Thymus (tissue), 11 donors: ENCODE data around the gene ANKRD10. TPM values are rescaled to one million over a fixed set of nuclear protein-coding genes. Genes with fewer than 3 reads are reported as not detected.

Source experiments
- DNase-seq, 9 donors: peaks; one replicate each; pipeline ENCODE4 v3.0.0-alpha.2; 2013; ENCODE audit warnings: low spot score in 9 of 9, low read depth in 6 of 9, missing footprints in 1 of 9
- H3K27ac ChIP-seq, 2 donors: one replicate each; pipeline ENCODE4 v1.5.1; 2013; ENCODE audit warnings: control low read depth in 1 of 2, low read depth in 1 of 2, low read length in 1 of 2, mild to moderate bottlenecking in 1 of 2, moderate library complexity in 1 of 2
- H3K27me3 ChIP-seq, 2 donors: one replicate each; pipeline ENCODE4 v1.5.1; 2013; ENCODE audit warnings: low read length in 1 of 2; ENCODE audit not compliant: control insufficient read depth in 2 of 2, insufficient read depth in 1 of 2
- H3K36me3 ChIP-seq, 2 donors: one replicate each; pipeline ENCODE4 v1.5.1; 2013; ENCODE audit warnings: low read length in 1 of 2, mild to moderate bottlenecking in 1 of 2, moderate library complexity in 1 of 2; ENCODE audit not compliant: control insufficient read depth in 2 of 2, insufficient read depth in 2 of 2
- H3K4me1 ChIP-seq, 2 donors: one replicate each; pipeline ENCODE4 v1.5.1; 2013; ENCODE audit warnings: low read length in 2 of 2; ENCODE audit not compliant: control insufficient read depth in 2 of 2, insufficient read depth in 2 of 2
- H3K4me3 ChIP-seq, 2 donors: one replicate each; pipeline ENCODE4 v1.5.1; 2013; ENCODE audit warnings: low read length in 2 of 2, control low read depth in 1 of 2, mild to moderate bottlenecking in 1 of 2
- H3K9me3 ChIP-seq, 2 donors: one replicate each; pipeline ENCODE4 v1.5.1; 2013; ENCODE audit warnings: low read length in 1 of 2, mild to moderate bottlenecking in 1 of 2; ENCODE audit not compliant: control insufficient read depth in 2 of 2, insufficient read depth in 1 of 2
- WGBS: extraction: QIAGEN DNeasy Blood & Tissue Kit; methylation state at CpG from one replicate; pipeline ENCODE4 v1.1.7; 2013; 5-methylcytosine and 5-hydroxymethylcytosine counted together
- polyA plus RNA-seq: library from polyadenylated mRNA; stranded (reverse); fragments of 200-250 nt; gene quantifications from one replicate; pipeline ENCODE4 v1.2.3, GENCODE V29; 2013
- total RNA-seq: library from RNA; stranded (reverse); fragments of 120-200 nt; gene quantifications from one replicate; pipeline ENCODE4 v1.2.4, GENCODE V29; 2013
- donor health status: healthy.

Gene ANKRD10
- total and polyA plus RNA-seq, 2 donors = 85.8 to 207 TPM

DNA sequence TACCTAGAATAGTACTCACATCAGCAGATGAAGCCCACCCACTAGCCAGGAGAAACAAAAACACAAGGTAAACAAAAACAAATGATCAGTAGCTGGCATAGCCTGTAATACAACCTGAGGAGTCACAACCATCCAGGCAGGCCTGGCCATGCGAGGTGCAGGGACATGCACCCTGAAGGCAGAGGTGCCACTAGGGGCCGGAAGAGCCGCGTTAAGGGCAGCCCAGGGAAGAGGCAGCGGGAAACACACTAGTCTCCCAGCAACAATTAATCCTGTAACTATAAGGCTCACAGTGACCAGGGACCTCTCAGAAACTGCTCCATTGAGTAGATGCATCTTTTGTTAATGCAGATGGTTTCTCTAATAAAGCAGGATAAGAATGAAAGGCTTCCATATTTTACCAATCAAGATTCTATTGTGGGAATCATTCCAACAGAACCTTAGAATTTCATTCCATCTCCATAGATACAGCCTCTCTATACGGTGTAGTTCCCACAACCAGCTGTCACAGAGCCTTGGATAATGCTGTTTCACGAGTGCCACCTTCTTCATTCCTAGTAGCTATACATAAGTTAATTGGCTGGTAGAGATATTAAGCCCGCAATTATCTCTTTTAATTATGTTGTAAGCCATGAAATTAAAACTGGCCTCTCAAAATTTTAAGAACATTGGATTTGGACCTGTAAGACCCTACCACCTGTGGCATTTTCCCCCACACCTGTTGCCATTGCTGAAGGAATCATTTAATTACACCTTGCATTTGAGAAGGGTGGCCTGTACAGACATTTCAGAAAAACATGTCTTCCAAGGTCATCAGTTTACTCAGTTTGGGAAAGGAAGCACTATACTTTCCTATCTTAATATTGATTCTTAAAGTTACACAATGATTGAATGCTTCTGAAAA lies 28.7 kb downstream of the ANKRD10 start:
- Histone ChIP-seq H3K27me3 (no peaks in the 10 kb centered on the region), H3K36me3 (peaks cover 0 to 6% of the 10 kb centered on the region in 2 donors), H3K27ac (no peak overlapping the region), H3K4me1 (no peaks in the 10 kb centered on the region), H3K4me3 (no peak overlapping the region), H3K9me3 (no peaks in the 10 kb centered on the region)
- no peak for DNase-seq
- 77% methylated on average over 8 of the region's 8 CpGs for WGBS

DNA sequence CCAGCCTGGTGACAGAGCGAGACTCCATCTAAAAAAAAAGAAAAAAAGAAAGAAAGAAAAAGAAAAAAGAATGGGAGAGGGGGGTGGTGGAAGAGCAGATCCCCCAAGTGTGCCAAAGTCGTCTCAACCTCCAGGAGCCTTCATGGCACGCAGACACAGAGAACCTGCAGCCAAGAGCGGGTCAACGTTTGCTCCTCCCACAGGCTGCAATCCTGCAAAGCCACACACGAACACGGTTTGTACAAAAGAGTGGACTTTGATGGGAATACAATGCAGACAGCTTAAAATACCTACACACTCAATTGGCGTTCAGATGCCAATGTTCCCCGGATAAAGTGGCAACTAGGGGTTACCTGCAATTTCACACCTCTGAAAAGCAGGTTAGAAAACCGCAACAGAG lies 29.4 kb downstream of the ANKRD10 start:
- no peak overlapping the region for H3K27ac ChIP-seq
- H3K4me1 ChIP-seq = no peaks in the 10 kb centered on the region
- DNase-seq = no peak
- H3K27me3 ChIP-seq = no peaks in the 10 kb centered on the region
- H3K36me3 ChIP-seq = peaks cover 0 to 7% of the 10 kb centered on the region in 2 donors
- no peaks in the 10 kb centered on the region for H3K9me3 ChIP-seq
- no peak overlapping the region for H3K4me3 ChIP-seq
- 94% methylated on average over 10 of the region's 10 CpGs for whole genome bisulfite sequencing

DNA sequence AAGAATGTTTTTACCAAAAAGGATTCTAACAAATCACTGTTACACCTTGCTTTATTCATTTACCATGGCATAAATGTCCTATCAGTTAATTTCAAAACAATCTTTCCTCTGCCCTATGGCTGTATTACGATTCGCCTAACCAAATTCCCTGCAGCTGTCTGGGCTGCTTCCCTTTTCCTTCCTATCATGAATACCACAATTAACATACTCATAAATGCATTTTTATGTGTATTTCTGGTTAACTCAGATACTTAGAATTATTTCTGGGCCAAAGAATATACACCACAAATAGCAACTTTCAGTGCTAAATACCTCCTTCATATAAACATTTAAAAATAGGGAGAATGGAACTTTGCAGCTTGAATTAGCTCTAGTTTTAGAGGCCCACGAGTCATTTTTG lies 30.4 kb downstream of the ANKRD10 start:
- H3K36me3 ChIP-seq = peaks cover 4 to 8% of the 10 kb centered on the region in 2 donors
- H3K27me3 ChIP-seq = no peaks in the 10 kb centered on the region
- no peak for DNase-seq
- no peak overlapping the region for H3K4me3 ChIP-seq
- no peak overlapping the region for H3K27ac ChIP-seq
- WGBS = 94% methylated on average over 3 of the region's 3 CpGs
- no peaks in the 10 kb centered on the region for H3K9me3 ChIP-seq
- no peaks in the 10 kb centered on the region for H3K4me1 ChIP-seq

DNA sequence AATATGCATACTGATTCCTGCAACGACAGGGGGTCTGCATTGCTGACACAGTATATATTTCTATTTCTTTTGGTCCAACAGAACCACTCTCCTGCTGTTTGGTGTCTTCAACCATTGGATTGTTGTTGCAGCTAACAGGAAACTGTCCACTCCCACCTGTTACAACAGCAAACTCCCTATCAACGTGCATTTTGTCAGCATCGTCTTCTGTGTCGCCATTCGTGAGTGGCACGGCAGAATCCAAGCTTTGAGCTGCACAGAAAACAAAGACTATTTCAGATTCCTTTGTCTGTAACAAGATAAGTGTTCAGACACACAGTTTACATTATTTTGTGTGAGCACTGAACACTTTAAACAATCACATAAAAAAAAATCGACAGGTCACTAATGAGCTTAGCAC lies 31.3 kb downstream of the ANKRD10 start:
- Histone ChIP-seq H3K4me1 (no peaks in the 10 kb centered on the region), H3K4me3 (no peak overlapping the region), H3K27me3 (no peaks in the 10 kb centered on the region), H3K9me3 (no peaks in the 10 kb centered on the region), H3K27ac (no peak overlapping the region), H3K36me3 (peaks cover 4 to 11% of the 10 kb centered on the region in 2 donors)
- DNase-seq = no peak
- WGBS = 96% methylated on average over 7 of the region's 7 CpGs

DNA sequence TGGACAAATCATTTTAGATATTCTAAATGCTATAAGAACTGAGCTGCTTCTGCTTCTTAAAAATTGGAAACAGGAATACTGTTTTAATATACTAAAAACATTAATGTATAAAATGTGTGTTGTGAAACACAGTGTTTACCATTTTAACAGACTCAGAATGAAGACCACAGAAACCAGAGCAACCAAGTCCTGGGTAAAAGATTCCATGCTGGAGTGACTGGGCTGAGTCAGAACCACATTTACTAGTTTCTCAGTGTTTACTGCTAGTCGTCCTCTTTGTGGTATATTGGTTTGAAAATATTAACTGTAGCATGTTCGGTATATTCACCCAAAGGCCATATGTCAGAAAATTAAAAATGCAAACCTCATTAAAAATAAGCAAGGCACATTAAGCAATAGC lies 31.9 kb downstream of the ANKRD10 start:
- whole genome bisulfite sequencing = 96% methylated on average over 2 of the region's 2 CpGs
- Histone ChIP-seq H3K36me3 (peaks cover 4 to 11% of the 10 kb centered on the region in 2 donors), H3K27ac (no peak overlapping the region), H3K4me1 (no peaks in the 10 kb centered on the region), H3K27me3 (no peaks in the 10 kb centered on the region), H3K9me3 (no peaks in the 10 kb centered on the region), H3K4me3 (no peak overlapping the region)
- no peak for DNase-seq

DNA sequence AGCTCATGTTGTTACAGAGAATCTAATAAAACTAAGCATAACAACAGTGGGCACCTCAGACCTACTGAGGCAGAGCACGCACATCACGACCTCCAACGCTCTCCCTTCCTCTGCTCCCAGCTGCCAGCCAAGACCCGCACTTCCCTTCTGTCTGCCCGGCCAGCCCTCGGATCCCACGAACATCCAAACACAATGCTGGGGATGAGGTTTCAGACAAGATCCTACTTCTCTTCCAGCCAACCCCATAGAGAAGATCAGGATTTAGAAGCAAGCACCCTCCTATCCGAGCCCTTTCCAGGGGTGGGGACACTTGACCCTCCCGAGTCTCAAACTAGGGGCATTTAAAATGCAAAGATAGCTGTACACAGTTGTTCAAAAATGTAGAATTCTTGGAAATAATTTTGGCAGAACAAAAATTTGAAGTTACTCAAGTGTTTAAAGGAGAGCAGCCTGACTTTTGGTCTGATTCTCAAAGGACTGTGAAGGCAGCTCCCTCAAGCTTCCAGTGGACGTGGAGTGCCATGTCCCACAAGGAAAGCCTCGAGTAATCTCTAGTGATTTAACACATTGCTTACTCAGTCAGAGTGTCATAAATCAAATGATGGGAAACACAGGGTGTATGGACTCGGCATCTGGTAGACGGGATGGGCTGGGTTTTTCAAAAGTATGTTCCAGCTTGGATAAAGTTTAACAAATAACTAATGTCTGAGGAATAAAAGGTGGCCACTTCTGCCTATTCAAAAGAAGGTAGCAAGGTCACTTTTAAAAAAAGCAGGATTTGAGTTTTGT lies 32.8 kb downstream of the ANKRD10 start:
- H3K9me3 ChIP-seq = no peaks in the 10 kb centered on the region
- H3K27ac ChIP-seq = no peak overlapping the region
- H3K4me1 ChIP-seq = no peaks in the 10 kb centered on the region
- no peak for DNase-seq
- H3K4me3 ChIP-seq = no peak overlapping the region
- H3K27me3 ChIP-seq = no peaks in the 10 kb centered on the region
- WGBS = 96% methylated on average over 13 of the region's 13 CpGs
- H3K36me3 ChIP-seq = peaks cover 4 to 11% of the 10 kb centered on the region in 2 donors

DNA sequence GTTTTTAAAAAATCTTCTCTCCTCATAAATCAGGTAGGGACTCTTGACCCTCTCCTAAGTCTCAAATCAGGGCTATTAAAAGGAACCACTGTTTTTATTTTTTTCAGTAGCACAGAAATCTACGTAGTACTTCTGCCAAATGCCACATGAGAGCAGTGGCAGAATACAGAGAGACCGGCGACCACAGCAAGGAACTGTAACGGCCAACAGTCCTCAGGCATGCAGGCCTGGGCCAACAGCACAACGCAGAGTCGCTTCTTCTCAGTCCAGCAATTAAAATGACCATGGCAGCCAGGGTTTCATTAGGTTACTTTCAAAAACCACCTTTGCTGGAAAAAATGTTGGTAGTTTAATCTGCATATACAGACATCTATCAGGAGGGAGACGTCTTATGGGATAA lies 34.2 kb downstream of the ANKRD10 start:
- Histone ChIP-seq H3K4me1 (no peaks in the 10 kb centered on the region), H3K36me3 (peaks cover 4 to 11% of the 10 kb centered on the region in 2 donors), H3K4me3 (no peak overlapping the region), H3K27me3 (no peaks in the 10 kb centered on the region), H3K27ac (no peak overlapping the region), H3K9me3 (no peaks in the 10 kb centered on the region)
- DNase-seq = no peak
- 94% methylated on average over 7 of the region's 7 CpGs for WGBS

DNA sequence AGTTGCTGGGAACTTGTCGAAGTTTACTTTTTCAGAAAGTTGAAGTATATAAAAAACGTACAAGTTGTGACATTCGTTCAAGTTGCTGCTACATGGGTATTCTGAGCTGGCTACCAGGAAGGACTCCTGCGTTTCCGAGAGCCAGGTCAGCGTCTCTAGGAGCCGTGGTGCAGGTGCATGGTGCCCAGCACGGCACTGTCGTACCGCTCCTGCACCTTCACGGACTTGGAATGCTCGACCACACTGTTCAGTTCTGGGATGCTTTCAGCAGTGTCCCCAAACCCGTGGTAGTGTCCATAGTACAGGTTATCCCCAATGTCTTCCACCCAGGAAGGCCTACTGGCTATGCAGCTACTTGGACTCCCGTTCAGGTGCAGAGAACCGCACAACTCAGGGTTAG lies 35.4 kb downstream of the ANKRD10 start:
- Histone ChIP-seq H3K4me1 (peaks cover 0 to 4% of the 10 kb centered on the region in 2 donors), H3K9me3 (no peaks in the 10 kb centered on the region), H3K4me3 (no peak overlapping the region), H3K27ac (no peak overlapping the region), H3K36me3 (peaks cover 4 to 11% of the 10 kb centered on the region in 2 donors), H3K27me3 (peaks cover 0 to 8% of the 10 kb centered on the region in 2 donors)
- WGBS = 96% methylated on average over 15 of the region's 15 CpGs
- DNase-seq = no peak

DNA sequence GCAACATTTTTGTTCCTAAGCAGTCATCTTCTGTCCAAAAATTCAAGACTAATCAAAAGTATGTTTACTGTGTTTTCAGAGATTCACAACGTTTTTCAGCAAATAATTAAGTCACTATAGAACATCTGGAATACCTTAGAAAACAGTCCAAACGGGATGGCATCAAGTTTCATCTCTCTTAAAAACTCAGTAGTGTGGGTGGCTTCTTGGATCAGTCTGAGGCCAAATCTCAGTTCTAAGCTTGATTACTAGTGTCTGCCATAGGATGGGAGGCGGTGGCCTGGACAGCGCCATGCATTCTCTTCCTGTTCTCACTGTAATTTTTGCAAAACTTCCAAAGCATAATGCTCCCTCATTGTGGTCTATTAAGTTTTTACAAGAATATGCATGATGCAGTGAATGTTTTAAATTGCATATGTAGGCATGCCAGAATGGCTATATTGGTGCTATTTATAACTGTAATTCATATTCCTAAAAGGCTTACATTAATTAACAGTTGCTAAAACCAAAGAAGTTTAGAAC lies 37.1 kb downstream of the ANKRD10 start:
- no peak overlapping the region for H3K4me3 ChIP-seq
- H3K9me3 ChIP-seq = peaks cover 0 to 4% of the 10 kb centered on the region in 2 donors
- H3K36me3 ChIP-seq = peaks cover 4 to 11% of the 10 kb centered on the region in 2 donors
- no peak overlapping the region for H3K27ac ChIP-seq
- no peak for DNase-seq
- peaks cover 0 to 22% of the 10 kb centered on the region in 2 donors for H3K27me3 ChIP-seq
- WGBS = 86% methylated on average over 4 of the region's 4 CpGs
- H3K4me1 ChIP-seq = peaks cover 2 to 8% of the 10 kb centered on the region in 2 donors
